HEK293T (cell line): ENCODE data around the gene CEP97.

Experiments used
- ARNT ChIP-seq: fragments of 450-650 bp; IDR thresholded peaks from 2 replicates; pipeline ENCODE4 v1.6.1; 2017; ENCODE audit warnings: mild to moderate bottlenecking
- BHLHE40 ChIP-seq: fragments of 450-650 bp; IDR thresholded peaks from 2 replicates; pipeline ENCODE4 v1.6.1; 2016; ENCODE audit warnings: mild to moderate bottlenecking, moderate library complexity, borderline replicate concordance
- ELF4 ChIP-seq: fragments of 450-650 bp; IDR thresholded peaks from 2 replicates; pipeline ENCODE4 v1.6.1; 2017; ENCODE audit warnings: antibody characterized with exemption
- FOXK2 ChIP-seq: fragments of 450-650 bp; IDR thresholded peaks from 2 replicates; pipeline ENCODE4 v1.6.1; 2016; ENCODE audit warnings: mild to moderate bottlenecking
- FOXM1 ChIP-seq: fragments of 450-650 bp; IDR thresholded peaks from 2 replicates; pipeline ENCODE4 v1.6.1; 2017; ENCODE audit warnings: mild to moderate bottlenecking, borderline replicate concordance
- HDGF ChIP-seq: fragments of 450-650 bp; IDR thresholded peaks from 2 replicates; pipeline ENCODE4 v1.6.1; 2017; ENCODE audit warnings: antibody characterized with exemption, borderline replicate concordance
- LEF1 ChIP-seq: fragments of 450-650 bp; IDR thresholded peaks from 2 replicates; pipeline ENCODE4 v1.6.1; 2017; ENCODE audit warnings: mild to moderate bottlenecking, borderline replicate concordance
- PKNOX1 ChIP-seq: fragments of 450-650 bp; IDR thresholded peaks from 2 replicates; pipeline ENCODE4 v1.6.1; 2016
- SP1 ChIP-seq: fragments of 450-650 bp; IDR thresholded peaks from 2 replicates; pipeline ENCODE4 v1.6.1; 2017
- SUZ12 ChIP-seq: fragments of 450-650 bp; IDR thresholded peaks from 2 replicates; pipeline ENCODE4 v1.6.1; 2016; ENCODE audit warnings: mild to moderate bottlenecking
- ZNF384 ChIP-seq: fragments of 450-650 bp; IDR thresholded peaks from 2 replicates; pipeline ENCODE4 v1.6.1; 2016

GRCh38 chr3:101732240-101732641 lies 7.8 kb downstream of the CEP97 start:
- no peak for TF ChIP-seq ZNF384
- no peak for TF ChIP-seq PKNOX1
- TF ChIP-seq BHLHE40: no peak
- no peak for TF ChIP-seq ARNT
- no peak for TF ChIP-seq FOXM1
- no peak for TF ChIP-seq SP1
- TF ChIP-seq ELF4: no peak
- no peak for TF ChIP-seq FOXK2
- no peak for TF ChIP-seq SUZ12
- TF ChIP-seq LEF1: no peak
- no peak for TF ChIP-seq HDGF
